Activated T-cell treated with anti-CD3 and anti-CD28 coated beads for 24 hours (primary cell): ENCODE data around the gene AHSG.
"Not testable (repeated sequence)": the region's sequence is repeated elsewhere in the genome, so short reads cannot be mapped to it uniquely, and the experiment has no call there.

Experiments
- DNase-seq: peaks from one replicate; pipeline ENCODE4 v3.0.0-alpha.2; 2020; ENCODE audit warnings: low read depth

Gene AHSG

DNA sequence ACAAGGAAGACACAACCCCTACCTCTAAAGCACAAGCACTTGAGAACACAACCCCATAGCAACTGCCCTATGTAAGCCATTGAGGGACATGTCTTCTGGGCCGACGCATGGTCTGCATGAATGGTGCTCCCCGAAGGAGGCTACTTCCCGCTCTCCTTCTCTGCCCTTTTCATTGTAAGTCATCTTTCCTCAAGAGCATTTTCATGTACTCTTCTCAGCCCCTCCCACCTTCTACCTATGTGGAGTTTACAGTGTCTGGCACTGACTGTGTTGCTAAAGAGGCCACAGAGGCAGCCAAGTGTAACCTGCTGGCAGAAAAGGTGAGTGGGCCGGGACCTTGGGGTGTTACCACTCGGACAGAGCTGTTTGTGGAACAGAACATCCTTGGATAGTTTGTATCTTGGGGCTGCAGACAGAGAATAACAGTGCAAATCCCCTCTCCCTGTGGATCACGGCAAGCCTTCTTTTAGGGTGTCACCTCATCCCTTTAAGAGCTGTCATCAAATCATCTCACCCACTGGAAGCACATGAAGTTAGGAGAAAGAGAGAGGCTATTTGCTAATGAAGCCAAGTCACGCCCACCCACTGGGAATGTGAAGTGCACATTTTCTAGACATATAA lies 5.6 kb downstream of the AHSG start:
- DNase-seq: no peak

DNA sequence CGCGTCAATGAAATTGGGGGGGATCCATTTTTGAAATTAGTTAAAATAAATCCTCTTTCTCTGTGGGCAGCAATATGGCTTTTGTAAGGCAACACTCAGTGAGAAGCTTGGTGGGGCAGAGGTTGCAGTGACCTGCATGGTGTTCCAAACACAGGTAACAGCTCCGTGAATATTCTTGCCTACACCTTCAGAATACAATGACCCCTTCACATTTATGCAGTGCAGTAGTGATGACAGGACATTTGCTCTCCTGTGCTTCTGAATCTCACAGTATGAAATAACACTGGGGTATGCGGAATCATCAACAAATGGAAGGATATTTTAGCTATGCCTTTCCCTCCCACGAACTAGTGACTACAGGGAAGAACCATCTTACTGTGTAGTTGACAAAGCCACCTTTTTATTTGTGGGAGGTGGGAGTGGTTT lies 6.9 kb downstream of the AHSG start:
- no peak for DNase-seq

DNA sequence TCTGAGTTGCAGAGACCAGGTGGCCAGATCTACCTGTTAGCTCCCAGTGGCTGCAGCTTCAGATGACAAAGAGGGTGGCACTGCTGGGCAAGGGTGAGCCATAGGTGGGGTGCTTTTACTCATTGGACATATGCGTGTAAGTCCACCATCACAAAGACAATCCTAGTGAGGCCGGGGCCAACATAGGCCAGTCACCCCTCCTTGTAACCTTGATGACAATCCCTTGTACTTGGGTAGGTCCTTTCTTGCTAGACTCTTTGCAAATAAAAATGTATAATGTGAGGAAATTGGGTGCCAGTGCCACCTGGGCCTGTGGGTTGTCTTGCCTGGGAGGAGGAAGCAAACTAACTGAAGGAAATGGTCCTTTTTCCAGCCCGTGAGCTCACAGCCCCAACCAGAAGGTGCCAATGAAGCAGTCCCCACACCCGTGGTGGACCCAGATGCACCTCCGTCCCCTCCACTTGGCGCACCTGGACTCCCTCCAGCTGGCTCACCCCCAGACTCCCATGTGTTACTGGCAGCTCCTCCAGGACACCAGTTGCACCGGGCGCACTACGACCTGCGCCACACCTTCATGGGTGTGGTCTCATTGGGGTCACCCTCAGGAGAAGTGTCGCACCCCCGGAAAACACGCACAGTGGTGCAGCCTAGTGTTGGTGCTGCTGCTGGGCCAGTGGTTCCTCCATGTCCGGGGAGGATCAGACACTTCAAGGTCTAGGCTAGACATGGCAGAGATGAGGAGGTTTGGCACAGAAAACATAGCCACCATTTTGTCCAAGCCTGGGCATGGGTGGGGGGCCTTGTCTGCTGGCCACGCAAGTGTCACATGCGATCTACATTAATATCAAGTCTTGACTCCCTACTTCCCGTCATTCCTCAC lies 7.6 kb downstream of the AHSG start:
- DNase-seq: no peak

DNA sequence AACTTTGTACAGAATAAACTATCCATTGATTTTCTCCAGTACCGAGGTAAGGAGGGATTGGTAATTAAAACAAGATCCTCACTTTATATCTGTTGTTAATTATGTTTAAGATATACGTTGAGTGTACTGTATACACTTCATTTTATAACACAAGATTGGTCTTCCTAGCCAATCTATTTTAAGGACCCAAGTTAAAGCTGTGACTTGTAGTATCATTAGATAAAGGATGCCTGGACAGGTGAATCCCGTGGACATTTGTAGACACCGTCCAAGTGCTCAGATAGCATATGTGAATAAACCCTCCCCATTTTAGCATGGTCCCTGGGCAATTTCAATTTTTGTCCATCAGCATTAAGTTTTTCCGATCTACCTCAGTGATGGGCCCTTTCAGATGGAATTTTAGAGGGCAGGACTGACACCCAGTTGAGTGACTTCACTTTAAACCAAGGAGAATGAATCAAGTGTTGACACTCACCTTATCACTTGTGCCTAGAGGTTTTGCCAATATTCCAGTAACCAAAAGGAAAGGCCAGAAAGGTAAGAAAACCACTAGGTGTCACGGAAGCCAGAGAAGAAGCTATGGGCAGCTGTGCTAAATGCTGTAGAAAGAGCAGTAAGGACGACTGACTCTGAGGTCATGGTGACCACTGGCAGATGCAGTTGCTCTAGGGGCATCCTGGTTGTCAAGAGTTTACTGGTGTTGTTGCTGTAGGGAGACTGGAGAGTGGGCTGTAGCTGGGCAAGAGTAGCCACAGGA lies 9.2 kb downstream of the AHSG start:
- DNase-seq: no peak

DNA sequence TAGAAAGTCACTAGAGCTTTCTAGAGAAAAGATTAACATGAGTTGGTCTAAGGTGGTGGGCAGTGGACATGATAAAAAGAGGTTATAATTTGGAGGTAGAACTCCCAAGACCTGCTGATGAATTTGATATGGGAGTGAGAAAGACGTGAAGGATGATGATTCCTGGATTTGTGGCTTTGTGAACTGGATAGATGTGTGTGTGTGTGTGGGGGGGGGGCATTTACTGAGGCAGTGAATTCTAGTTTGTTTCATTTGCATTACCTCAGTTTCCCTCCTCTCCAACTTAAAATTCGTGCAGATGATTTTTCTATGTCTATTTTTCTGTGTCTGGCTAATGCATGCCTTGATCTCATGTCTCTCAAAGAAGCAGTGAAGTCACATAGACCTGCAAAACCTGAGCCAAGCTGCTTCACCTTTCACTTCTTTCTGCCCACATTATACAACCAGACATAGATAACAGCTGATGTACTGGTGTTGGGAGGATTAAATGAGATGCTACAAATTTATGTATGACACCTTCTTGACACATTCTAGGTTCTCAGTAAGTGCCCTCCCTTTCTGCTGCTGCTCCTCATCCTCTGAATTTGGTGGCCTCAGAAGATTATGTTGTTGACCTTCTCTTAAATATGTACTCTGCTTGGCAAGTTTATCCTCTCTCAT lies 9.9 kb downstream of the AHSG start:
- no peak for DNase-seq

DNA sequence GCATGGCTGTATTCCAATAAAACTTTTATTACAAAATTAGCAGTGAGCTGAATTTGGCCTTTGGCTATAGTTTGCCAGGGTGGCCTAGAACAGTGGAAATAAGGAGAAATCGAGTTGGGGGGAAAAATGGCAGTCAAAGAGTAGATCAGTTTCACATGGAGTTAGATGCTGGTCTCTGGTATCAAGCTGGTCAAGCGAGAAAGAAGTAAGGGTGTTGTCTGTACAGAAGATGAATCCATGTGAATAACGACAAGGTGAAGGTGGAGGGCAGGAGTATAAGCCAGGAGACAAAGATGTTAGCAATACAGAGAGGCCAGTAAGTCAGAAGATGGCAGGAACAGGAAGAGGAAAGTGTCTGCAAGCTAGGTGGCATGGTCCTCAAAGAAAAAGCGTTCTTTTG lies 11.7 kb downstream of the AHSG start:
- DNase-seq: no peak

DNA sequence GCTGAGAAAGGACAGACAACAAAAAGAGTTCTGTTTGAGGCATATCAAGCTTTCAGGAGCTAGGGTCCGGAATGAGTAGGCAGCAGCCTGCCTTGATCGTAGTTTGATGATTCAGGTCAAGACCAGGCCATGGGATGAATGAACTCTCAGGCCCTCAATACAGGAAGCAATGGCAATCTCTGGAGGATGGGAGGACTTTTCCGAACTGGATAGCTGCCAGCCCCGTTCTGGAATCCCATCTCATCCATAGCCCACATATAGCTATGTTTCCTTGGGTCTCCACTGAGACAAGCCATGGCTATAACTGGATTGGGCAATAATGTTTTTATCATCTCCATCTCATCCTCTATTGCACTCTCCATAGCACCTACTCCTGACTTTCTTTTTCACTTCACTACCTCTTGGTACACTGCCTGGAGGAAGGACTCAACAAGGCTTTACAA lies 12.8 kb downstream of the AHSG start:
- DNase-seq: no peak

DNA sequence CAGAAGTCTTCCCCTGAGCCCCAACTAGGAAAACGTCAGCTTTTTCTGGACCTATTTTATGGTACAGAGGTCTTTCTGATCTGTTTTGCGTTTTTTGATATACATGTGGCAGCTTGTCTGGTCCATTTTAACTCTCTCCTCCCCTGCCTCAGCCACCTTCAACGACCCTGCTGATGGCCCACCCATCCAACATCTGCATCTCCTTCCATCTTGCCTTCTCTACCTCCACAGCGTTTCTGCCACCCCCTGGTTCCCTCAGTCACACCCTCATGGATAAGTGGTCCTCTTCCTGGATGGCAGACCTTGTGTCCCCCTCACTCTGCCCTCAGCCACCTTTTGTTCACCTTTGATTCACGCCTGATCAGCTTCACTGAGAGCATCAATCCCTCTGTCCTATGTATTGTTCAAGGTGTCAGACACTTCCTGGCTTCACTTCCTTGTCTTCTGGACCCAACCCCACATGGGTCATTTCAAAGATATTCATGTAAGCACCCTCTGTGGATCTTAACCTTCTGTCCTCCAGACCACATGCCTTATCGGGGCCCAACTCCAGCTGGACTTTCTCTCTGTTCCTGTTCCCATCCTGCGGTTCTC lies 13.5 kb downstream of the AHSG start:
- DNase-seq: no peak

DNA sequence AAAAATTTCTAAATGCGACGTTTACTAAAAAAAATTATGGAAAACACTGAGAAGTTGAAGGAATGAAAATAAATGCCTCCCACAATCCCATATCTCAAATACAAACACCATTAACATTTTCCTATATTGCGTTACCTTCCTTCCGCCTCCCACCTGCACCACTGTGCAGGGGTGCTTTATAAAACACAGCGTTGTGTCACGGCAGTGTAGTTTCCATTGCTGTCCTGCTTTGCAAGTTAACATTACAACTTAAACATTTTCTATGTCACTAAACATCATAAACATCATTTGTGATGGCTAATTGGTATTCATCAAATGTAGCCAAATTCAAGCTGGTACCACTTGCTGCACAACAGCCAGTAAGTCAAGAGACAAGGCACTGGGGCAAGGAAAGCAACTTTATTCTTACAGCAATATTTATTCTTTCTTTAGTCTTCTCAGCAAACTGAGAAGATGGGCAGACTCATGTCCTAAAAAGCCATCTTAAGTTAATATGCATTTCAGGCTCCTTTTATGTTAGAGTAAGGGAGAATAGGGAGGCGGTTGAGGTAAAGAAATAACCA lies 15.1 kb downstream of the AHSG start:
- DNase-seq: no peak

DNA sequence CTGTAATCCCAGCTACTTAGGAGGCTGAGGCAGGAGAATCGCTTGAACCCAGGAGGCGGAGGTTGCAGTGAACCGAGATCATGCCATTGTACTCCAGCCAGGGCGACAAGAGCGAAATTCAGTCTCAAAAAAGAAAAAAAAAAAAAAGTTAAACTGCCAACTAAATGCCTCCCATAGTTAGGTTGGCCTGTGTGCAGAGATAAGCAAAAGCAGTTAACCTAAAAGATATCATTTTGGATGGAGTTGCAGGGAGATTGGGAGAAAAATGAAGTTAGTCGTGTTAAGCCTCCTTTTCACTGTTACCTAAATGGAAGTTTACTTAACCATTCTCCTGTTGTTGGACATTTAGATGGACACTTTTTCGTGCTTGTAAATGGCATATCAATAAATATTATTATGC lies 15.9 kb downstream of the AHSG start:
- DNase-seq: no peak

DNA sequence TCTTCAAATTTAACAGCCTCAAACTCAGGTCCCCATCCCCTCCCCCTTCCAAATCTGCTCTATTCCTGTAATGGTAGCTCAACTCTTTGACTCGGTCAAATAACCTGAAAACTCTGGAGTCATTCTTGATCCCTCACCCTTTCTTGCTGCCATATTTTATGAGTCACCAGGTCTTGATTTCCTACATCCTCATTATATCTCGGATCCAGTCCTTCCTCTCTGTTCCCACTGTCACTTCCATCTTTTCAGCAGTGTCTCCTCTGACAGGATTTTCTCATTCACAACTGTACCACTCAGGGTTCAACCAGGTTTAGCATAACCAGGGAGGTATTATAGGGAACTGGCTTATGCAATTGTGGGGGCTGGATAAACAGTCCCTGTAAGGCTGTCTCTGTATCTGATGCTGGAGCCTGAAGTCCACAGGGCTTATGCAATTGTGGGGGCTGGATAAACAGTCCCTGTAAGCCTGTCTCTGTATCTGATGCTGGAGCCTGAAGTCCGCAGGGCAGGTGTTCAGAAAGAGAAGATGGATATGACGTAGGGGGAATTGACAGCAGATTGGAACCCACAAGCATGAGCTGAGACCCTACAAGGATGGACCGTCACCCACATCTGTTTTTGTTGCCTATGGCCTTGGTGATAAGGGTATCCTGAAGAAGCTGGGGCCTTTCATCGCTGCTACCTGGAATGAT lies 18.2 kb downstream of the AHSG start:
- no peak for DNase-seq

DNA sequence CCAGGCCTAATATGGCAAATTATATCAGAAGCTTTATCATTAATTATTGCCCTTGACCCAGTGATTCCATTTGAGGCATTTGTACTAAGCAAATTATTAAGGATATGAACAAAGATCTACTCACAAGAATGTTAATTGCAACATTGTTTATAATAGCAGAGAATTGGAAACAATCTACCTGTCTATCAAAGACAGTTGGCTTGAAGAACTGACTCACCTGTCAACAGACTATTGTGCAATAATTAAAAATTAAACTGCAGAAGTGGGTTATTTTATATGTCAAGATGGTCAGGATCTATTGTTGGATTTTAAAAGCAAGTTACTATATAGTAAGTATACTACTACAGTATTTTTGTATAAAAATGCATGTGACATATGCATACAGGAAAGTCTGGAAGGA lies 20.6 kb downstream of the AHSG start:
- no peak for DNase-seq

DNA sequence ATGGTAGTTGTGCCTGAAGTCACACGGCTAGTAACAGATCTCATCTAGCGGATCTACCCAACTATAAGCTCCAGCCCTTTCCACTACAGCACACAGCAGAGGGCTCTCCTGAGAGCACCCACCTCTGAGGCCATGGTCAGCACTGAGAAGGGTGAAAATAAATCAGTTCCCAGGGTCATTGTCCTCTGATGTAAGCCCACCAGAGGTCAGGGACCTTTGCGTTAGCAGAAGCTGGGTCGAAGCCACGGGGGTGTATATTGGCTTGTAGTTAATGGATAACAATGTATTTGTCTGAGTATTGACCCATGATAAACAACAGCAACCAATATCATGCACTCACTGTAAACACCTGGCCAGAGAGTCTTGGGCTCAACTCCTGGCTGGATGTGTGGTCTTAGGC lies 21.3 kb downstream of the AHSG start:
- DNase-seq: not testable (repeated sequence)

DNA sequence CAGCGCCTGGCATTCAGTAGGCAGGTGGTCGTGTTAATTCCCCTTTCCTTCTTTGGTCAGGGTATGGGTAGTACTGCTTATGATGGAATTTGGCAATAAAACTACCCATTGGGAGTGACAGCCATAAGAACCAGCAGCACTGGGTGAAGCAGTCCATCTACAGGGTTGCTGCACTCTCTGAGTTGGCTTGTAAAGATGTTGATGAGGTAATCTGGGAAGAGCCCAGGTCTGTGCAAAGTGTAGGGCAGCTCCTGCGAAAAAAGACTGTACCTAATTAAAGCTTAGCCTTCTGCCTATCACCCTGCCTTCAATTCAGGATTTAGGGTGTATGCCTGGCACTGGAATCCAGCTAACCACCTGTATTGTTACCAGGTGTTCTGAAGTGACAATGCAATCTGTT lies 22.7 kb downstream of the AHSG start:
- DNase-seq: no peak

DNA sequence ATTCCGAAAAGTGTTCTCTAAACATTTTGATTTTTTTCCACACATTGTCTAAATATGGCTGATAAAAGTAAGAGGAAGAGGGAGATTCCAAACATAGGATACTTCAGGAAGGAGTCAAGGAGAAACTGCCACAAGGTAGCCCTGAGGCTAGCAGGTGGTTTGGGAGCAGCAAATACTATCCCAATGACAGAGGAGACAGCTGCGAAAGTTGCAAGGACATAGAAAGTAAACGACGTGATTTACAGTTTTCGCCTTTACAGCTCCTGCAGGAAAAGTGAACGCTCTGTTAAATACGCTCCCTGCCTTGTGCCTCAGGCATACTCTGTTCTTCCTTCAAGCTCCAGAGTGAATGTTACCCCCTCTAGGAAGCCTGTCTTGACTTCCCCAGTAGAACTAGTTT lies 23.7 kb downstream of the AHSG start:
- DNase-seq: no peak

DNA sequence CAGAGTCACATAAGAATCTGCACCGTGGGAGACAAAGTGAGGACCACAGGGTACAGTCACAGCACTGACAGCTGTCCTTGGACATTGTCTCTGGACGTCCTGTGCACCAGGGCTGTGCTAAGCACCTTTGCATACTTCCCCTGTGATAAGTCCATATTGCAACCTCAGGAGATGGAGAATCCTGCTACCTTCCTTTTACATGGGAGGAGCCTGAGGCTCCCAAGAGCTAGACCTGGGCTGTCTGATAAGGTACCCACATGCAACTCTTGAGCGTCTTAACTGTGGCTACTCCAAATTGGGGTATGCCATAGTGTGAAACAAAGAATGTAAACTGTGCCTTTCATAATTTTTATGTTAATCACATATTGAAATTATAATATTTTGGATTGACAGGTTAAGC lies 24.8 kb downstream of the AHSG start:
- DNase-seq: no peak

DNA sequence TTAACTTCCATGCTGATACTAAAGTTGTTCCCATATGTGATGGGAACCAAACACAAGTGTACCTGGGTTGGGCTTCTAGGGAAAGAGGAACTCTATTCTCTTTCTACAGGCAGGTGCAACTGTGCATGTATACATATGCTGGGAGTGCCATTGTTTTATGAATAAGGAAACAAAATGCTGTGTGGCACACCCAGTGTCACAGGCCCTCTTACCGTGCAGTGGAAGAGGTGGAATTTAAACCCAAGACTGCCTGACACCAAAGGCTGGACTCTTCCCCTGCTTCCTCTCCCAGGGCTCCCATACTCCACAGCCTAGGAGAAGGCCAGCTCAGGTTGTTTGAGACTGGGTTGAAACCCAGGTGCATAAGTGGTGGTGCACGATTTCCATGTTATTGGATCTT lies 25.4 kb downstream of the AHSG start:
- DNase-seq: no peak

DNA sequence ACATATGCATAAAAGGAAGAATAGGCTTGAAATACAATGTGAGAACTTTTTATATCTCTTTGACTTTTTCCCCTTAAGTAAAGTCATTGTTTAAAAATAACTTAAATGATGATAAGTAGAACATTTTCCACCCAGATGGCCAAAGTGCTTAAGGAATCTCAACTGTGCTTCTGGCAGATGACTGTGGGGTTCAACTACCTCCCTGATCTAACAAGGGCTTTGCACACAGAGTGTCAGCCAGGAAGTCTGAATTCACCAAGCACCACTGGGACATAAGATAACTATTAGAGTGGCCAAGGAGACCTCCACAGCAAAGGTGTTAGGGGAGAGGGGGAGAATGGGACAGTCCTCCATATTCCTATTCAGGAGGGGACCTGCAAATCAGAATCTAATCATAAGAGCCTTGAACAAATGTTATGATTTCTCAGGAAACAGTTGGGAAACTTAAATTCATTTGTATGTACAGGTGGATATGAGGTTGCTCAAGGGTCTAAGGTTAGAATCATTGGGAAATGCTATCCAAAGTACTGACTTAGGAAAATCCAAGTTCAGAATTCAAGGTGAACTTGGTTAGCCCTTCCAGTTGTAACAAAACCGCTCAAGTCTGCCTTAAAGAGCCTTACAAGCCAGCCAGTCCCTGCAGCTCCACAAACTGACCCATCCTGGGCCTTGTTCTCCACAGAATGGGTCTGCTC lies 27.1 kb downstream of the AHSG start, which contains the start of gene FETUB:
TSS of gene FETUB (plus strand) at position 622 of the 695 bp plus-strand sequence. CDS start at position 684, 62 bp downstream.
- DNase-seq: no peak

DNA sequence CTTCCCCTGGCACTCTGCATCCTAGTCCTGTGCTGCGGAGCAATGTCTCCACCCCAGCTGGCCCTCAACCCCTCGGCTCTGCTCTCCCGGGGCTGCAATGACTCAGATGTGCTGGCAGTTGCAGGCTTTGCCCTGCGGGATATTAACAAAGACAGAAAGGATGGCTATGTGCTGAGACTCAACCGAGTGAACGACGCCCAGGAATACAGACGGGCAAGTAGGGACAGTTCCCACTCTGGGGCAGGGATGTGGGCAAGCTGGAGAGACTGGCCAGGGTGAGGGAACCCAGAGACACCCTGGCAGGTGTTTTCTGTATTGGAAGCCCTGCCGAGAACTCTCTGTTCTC lies 27.6 kb downstream of the AHSG start:
- DNase-seq: no peak

DNA sequence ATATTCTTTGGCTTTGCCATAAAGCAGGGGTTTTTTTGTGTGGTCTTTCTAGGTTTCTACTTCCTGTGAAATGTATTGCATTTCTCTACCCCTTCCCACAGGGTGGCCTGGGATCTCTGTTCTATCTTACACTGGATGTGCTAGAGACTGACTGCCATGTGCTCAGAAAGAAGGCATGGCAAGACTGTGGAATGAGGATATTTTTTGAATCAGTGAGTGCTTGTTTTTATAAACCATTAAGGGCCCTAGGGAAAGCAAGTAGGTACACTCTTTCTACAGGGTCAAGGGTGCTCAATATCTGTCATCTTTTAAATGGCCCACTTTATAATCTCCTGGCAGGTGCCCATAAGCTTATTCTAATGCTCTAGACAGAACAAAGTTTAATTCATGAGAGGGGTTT lies 28.1 kb downstream of the AHSG start:
- no peak for DNase-seq
